Measurements from ENCODE around the gene NOX4. TPM values are rescaled to one million over a fixed set of nuclear protein-coding genes. Genes with fewer than 3 reads are reported as not detected.

Gene NOX4
- total and polyA plus RNA-seq, 10 of the 15 experiments (the other 5 are each of a cell fraction or from before 2014, with no cell fraction given): not detected

DNA sequence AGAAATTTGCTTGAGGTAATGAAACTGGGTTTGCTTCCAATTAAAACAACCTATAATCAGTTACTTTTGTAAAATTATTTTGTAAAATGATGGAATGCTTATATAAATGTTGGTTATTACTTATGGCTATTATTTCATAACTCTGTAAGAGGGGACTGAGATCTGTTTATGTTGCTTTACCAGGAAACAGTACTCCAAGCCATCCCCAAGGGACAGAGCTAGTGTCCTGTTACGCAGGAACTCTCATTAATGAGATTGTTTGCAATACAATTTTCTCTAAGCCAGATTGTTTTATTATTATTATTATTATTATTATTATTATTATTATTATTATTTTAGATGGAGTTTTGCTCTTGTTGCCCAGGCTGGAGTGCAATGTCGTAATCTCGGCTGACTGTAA is 2.3 kb upstream of the NOX4 start:
- intact Hi-C loops (cut with micrococcal nuclease; ENCODE audit: unreplicated experiment): no loop called here
- no peaks in the 10 kb centered on the region for H3K36me3 ChIP-seq (ENCODE audit: control insufficient read depth in 2 of 2, insufficient read depth in 2 of 2, low read length in 1 of 2)
- H4K20me1 ChIP-seq (ENCODE audit: control insufficient read depth, insufficient read depth): no peaks in the 10 kb centered on the region
- in situ Hi-C loops (cut with MboI): no loop called here
- H3K27me3 ChIP-seq (replicated peaks in 1 of 2; ENCODE audit: control insufficient read depth in 2 of 2, insufficient read depth in 2 of 2, low read length in 1 of 2): no peaks in the 10 kb centered on the region; a peak in 1 of 4 replicates
- H3K9ac ChIP-seq (ENCODE audit: control insufficient read depth, insufficient read depth, low read length): no peak overlapping the region
- no TSS peak for BruUV-seq (replicated peaks)
- no peak for DNase-seq (ENCODE audit: low read depth, low spot score)
- no peak overlapping the region for H3K27ac ChIP-seq (ENCODE audit: control insufficient read depth, insufficient read depth)
- H3K4me3 ChIP-seq: no peak overlapping the region
- ChIA-PET RAD21 (ENCODE audit: unreplicated experiment) (no interaction called here), SMC1A (ENCODE audit: uncharacterized antibody, unreplicated experiment) (no interaction called here), POLR2A (no interaction called here), CTCF (no interaction called here)
- WGBS (ENCODE audit: insufficient coverage, insufficient replicate concordance, low lambda C conversion rate, missing lambda C conversion rate): 40% methylated on average over 3 of the region's 3 CpGs
- no peak for TF ChIP-seq PAX5 (IDR thresholded peaks at IDR 0.05; ENCODE audit: borderline replicate concordance, low read depth, low read length)
- no peak for TF ChIP-seq SKIL (IDR thresholded peaks at IDR 0.05; ENCODE audit: low read depth, poor library complexity, severe bottlenecking)
- no peak for TF ChIP-seq MTA3 (IDR thresholded peaks at IDR 0.05; ENCODE audit: borderline replicate concordance, low read length)
- no peak for TF ChIP-seq NRF1 (conservative IDR thresholded peaks at IDR 0.05; ENCODE audit: low read depth, low read length)
- no peak for TF ChIP-seq HCFC1 (IDR thresholded peaks at IDR 0.05; ENCODE audit: low read length)
- no peak for TF ChIP-seq STAT1 (conservative IDR thresholded peaks at IDR 0.05)
- no peak for TF ChIP-seq FOS (IDR thresholded peaks at IDR 0.05; ENCODE audit: borderline replicate concordance, extremely low read depth, insufficient read length)
- TF ChIP-seq POLR2AphosphoS2 (IDR thresholded peaks at IDR 0.05; ENCODE audit: low read depth, low read length): no peak
- TF ChIP-seq SUPT20H (IDR thresholded peaks at IDR 0.05; ENCODE audit: borderline replicate concordance, control insufficient read depth, low read depth, low read length): no peak
- TF ChIP-seq ZNF217 (IDR thresholded peaks at IDR 0.05): no peak
- no peak for TF ChIP-seq IKZF2 (IDR thresholded peaks at IDR 0.05)
- no peak for TF ChIP-seq ZSCAN29 (IDR thresholded peaks at IDR 0.05)
- no peak for TF ChIP-seq RBBP5 (conservative IDR thresholded peaks at IDR 0.05)
- TF ChIP-seq CEBPB (IDR thresholded peaks at IDR 0.05; ENCODE audit: borderline replicate concordance in 1 of 2, low read depth in 2 of 2, low read length in 2 of 2): no peak
- TF ChIP-seq STAT3 (IDR thresholded peaks at IDR 0.05; ENCODE audit: low read depth, low read length): no peak
- TF ChIP-seq ZZZ3 (IDR thresholded peaks at IDR 0.05; ENCODE audit: control insufficient read depth, insufficient read length, low read depth): no peak
- TF ChIP-seq CBFB (IDR thresholded peaks at IDR 0.05; ENCODE audit: low read depth): no peak
- no peak for TF ChIP-seq ESRRA (IDR thresholded peaks at IDR 0.05; ENCODE audit: low read length)
- H2AFZ ChIP-seq (ENCODE audit: control insufficient read depth, low read depth, low read length): no peak overlapping the region
- FAIRE-seq: no peak
- no peak for ATAC-seq
- no peaks in the 10 kb centered on the region for H3K4me1 ChIP-seq (ENCODE audit: control insufficient read depth, insufficient read depth, low read length)
- H3K9me3 ChIP-seq (replicated peaks; ENCODE audit: control insufficient read depth, insufficient read depth, low read length): no peaks in the 10 kb centered on the region
- no peaks in the 10 kb centered on the region for H3K79me2 ChIP-seq (ENCODE audit: control insufficient read depth, insufficient read depth, low read length)
- H3K4me2 ChIP-seq (ENCODE audit: control insufficient read depth, insufficient read depth): no peak overlapping the region

Measured in GM12878 (cell line).